Measurements from ENCODE around the gene SHQ1.

Gene SHQ1

DNA sequence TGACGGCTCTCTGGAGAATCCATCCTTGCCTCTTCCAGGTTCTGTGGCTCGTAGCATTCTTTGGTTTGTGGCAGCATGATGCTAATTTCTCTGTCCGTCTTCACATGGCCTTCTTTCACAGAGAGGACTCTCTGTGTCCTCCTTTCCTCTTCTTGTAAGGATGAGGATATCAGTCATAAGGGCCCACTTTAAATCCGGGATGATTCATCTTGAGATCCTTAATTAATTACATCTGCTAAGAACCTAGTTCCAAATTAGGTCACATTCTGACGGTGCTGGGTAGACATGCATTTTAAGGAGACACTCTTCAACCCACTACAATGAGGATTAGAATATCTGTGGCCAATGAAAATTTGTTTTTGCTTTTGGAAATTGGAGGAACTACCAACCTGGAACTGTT, 23.9 kb upstream of the SHQ1 start (continued):
- no peak for TF ChIP-seq ZNF530 (tag by site-specific recombination; IDR thresholded peaks at IDR 0.05; ENCODE audit: low read depth)

DNA sequence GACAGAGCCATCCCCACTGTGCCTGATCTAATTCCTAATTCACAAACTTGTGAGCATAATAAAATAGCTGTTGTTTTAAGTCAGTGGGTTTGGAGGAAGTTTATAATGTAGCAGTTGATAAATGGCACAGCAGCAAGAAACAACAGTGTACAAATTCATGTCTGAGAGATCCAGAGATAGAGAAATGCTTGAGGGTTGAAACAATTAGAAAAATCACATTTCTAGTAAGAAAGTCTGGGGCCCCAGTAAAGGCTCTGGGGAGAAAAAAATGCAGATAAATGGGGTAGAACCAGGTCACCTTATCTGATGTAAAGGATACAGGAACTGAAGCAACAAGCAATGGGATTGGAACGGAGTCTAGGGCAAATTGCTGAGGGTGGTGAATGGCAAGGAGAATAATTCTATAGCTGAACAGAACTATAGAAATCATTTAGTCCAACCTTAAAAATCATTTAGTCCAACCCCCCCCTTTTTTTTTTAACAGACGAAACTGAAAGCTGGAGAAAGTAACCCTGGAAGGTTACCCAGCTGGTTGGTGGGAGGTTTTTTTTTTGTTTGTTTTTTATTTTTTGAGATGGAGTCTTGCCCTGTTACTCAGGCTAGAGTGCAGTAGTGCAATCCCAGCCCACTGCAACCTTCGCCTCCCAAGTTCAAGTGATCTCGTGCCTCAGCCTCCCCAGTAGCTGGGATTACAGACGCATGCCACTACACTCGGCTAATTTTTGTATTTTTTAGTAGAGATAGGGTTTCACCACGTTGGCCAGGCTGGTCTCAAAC, 14.3 kb upstream of the SHQ1 start:
- no peak overlapping the region for H3K27ac ChIP-seq (ENCODE audit: extremely low read depth, low read depth, low read length)
- CTCF ChIA-PET = interaction anchor here (0.6 to 1.0 kb wide), 3 partner anchors 8 to 26 kb away, joined by 3 to 5 read pairs (median 3); no protein-coding TSS in a partner anchor
- no peak overlapping the region for H3K4me3 ChIP-seq (ENCODE audit: low read depth, low read length)
- POLR2A ChIA-PET = no interaction called here
- H3K9me3 ChIP-seq (ENCODE audit: control insufficient read depth, insufficient read depth, low read depth, low read length) = no peaks in the 10 kb centered on the region
- H3K4me1 ChIP-seq (ENCODE audit: control insufficient read depth, insufficient read depth, low read length) = no peaks in the 10 kb centered on the region
- no peaks in the 10 kb centered on the region for H3K36me3 ChIP-seq (ENCODE audit: control insufficient read depth in 2 of 2, insufficient read depth in 1 of 2, low read length in 2 of 2)
- TF ChIP-seq, protein P1, sequence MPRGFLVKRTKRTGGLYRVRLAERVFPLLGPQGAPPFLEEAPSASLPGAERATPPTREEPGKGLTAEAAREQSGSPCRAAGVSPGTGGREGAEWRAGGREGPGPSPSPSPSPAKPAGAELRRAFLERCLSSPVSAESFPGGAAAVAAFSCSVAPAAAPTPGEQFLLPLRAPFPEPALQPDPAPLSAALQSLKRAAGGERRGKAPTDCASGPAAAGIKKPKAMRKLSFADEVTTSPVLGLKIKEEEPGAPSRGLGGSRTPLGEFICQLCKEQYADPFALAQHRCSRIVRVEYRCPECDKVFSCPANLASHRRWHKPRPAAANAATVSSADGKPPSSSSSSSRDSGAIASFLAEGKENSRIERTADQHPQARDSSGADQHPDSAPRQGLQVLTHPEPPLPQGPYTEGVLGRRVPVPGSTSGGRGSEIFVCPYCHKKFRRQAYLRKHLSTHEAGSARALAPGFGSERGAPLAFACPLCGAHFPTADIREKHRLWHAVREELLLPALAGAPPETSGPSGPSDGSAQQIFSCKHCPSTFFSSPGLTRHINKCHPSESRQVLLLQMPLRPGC (tag by site-specific recombination; IDR thresholded peaks at IDR 0.05) = no peak
- peak; percentile 27; the same call in 1 of the 2 replicates for TF ChIP-seq ZNF335 (tag by site-specific recombination; conservative IDR thresholded peaks at IDR 0.05)

DNA sequence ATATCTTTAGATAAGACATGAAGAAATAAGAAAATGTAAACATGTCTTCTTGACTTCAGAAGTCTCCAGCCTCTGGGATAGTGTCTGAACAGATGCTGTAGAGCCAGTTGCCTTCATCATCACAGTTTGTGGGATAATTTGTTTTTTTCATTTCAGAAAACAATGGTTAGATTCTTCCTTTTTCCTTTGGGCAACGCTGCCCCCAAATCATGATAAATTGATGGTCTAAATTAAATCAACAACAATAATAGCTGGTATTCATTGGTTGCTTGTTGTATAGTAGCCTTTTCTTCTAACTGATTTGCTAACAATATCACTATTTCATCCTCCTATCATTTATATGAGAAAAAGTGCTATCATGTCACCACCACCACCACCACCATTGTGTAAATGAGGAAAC, 12.6 kb upstream of the SHQ1 start:
- ChIA-PET CTCF (interaction anchor here (0.7 to 2.3 kb wide), 2 partner anchors 10 to 878 kb away, joined by 3 to 8 read pairs; no protein-coding TSS in a partner anchor), POLR2A (no interaction called here)
- Histone ChIP-seq H3K9me3 (ENCODE audit: control insufficient read depth, insufficient read depth, low read depth, low read length) (no peaks in the 10 kb centered on the region), H3K27ac (ENCODE audit: extremely low read depth, low read depth, low read length) (no peak overlapping the region), H3K36me3 (ENCODE audit: control insufficient read depth in 2 of 2, insufficient read depth in 1 of 2, low read length in 2 of 2) (no peaks in the 10 kb centered on the region), H3K4me3 (ENCODE audit: low read depth, low read length) (no peak overlapping the region), H3K4me1 (ENCODE audit: control insufficient read depth, insufficient read depth, low read length) (no peaks in the 10 kb centered on the region)
- TF ChIP-seq ZNF792 (tag by site-specific recombination; IDR thresholded peaks at IDR 0.05) = no peak
- TF ChIP-seq ZBTB48 (tag by site-specific recombination; IDR thresholded peaks at IDR 0.05) = no peak

DNA sequence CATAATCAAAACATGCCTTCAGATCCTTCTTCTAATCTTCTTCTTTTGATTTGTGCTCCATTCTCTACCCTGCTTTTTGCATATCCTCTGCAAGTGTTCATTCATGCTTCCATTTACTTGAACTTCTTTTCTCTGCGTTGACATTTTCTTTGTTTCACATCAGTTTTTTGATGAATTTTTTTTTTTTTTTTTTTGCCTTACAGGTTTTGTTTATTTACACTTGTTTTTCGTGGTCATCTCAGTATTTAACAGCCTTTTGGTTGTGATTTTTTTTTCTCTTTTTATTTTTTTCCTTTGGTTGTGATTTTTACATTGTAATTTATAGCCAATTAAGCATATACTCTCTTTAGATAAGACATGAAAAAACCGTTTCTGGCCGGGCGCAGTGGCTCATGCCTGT, 11.8 kb upstream of the SHQ1 start:
- TF ChIP-seq, protein P2, sequence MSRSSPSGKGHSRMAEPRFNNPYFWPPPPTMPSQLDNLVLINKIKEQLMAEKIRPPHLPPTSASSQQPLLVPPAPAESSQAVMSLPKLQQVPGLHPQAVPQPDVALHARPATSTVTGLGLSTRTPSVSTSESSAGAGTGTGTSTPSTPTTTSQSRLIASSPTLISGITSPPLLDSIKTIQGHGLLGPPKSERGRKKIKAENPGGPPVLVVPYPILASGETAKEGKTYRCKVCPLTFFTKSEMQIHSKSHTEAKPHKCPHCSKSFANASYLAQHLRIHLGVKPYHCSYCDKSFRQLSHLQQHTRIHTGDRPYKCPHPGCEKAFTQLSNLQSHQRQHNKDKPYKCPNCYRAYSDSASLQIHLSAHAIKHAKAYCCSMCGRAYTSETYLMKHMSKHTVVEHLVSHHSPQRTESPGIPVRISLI (tag by site-specific recombination; IDR thresholded peaks at IDR 0.05) = peak; percentile 56; the same call in 1 of the 2 replicates
- TF ChIP-seq OSR2 (tag by site-specific recombination; IDR thresholded peaks at IDR 0.05) (no peak), ZNF510 (tag by site-specific recombination; IDR thresholded peaks at IDR 0.05; ENCODE audit: insufficient replicate concordance) (no peak)
- Histone ChIP-seq H3K36me3 (ENCODE audit: control insufficient read depth in 2 of 2, insufficient read depth in 1 of 2, low read length in 2 of 2) (no peaks in the 10 kb centered on the region), H3K4me3 (ENCODE audit: low read depth, low read length) (no peak overlapping the region), H3K9me3 (ENCODE audit: control insufficient read depth, insufficient read depth, low read depth, low read length) (no peaks in the 10 kb centered on the region), H3K27ac (ENCODE audit: extremely low read depth, low read depth, low read length) (no peak overlapping the region), H3K4me1 (ENCODE audit: control insufficient read depth, insufficient read depth, low read length) (no peaks in the 10 kb centered on the region)
- ChIA-PET POLR2A (no interaction called here), CTCF (interaction anchor here (2.3 kb wide), 1 partner anchor 9 kb away, joined by 8 read pairs; no protein-coding TSS in a partner anchor)

DNA sequence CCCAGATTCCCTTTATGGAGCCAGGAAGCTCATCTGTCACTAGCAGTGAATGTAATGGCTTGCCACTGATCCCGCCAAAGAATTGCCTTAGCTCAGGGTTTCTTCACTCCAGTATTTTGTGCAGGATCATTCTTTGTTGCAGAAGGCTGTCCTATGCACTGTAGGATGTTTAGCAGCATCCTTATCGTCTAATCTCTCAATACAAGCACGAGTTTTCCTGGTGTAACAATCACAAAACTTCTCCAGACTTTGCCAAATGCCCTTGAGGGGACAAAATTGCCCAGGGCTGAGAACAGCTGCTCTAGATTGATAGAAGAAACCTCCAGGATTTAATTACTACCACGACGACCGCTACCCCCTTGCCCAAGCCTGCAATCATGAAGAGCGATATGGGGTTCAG, 6.8 kb upstream of the SHQ1 start:
- POLR2A ChIA-PET = no interaction called here
- CTCF ChIA-PET = interaction anchor here (0.6 kb wide), 2 partner anchors 18 to 71 kb away, joined by 3 to 4 read pairs; no protein-coding TSS in a partner anchor
- TF ChIP-seq KLF7 (tag by site-specific recombination; IDR thresholded peaks at IDR 0.05; ENCODE audit: borderline replicate concordance) (no peak), HOXD13 (CRISPR knock-in tag; IDR thresholded peaks at IDR 0.05; ENCODE audit: borderline replicate concordance) (no peak), ZNF514 (tag by site-specific recombination; IDR thresholded peaks at IDR 0.05) (no peak), ZNF548 (tag by site-specific recombination; IDR thresholded peaks at IDR 0.05) (no peak), ZNF670 (tag by site-specific recombination; IDR thresholded peaks at IDR 0.05; ENCODE audit: low read depth) (no peak), ZNF10 (tag by site-specific recombination; IDR thresholded peaks at IDR 0.05) (no peak)
- TF ChIP-seq, protein P3, sequence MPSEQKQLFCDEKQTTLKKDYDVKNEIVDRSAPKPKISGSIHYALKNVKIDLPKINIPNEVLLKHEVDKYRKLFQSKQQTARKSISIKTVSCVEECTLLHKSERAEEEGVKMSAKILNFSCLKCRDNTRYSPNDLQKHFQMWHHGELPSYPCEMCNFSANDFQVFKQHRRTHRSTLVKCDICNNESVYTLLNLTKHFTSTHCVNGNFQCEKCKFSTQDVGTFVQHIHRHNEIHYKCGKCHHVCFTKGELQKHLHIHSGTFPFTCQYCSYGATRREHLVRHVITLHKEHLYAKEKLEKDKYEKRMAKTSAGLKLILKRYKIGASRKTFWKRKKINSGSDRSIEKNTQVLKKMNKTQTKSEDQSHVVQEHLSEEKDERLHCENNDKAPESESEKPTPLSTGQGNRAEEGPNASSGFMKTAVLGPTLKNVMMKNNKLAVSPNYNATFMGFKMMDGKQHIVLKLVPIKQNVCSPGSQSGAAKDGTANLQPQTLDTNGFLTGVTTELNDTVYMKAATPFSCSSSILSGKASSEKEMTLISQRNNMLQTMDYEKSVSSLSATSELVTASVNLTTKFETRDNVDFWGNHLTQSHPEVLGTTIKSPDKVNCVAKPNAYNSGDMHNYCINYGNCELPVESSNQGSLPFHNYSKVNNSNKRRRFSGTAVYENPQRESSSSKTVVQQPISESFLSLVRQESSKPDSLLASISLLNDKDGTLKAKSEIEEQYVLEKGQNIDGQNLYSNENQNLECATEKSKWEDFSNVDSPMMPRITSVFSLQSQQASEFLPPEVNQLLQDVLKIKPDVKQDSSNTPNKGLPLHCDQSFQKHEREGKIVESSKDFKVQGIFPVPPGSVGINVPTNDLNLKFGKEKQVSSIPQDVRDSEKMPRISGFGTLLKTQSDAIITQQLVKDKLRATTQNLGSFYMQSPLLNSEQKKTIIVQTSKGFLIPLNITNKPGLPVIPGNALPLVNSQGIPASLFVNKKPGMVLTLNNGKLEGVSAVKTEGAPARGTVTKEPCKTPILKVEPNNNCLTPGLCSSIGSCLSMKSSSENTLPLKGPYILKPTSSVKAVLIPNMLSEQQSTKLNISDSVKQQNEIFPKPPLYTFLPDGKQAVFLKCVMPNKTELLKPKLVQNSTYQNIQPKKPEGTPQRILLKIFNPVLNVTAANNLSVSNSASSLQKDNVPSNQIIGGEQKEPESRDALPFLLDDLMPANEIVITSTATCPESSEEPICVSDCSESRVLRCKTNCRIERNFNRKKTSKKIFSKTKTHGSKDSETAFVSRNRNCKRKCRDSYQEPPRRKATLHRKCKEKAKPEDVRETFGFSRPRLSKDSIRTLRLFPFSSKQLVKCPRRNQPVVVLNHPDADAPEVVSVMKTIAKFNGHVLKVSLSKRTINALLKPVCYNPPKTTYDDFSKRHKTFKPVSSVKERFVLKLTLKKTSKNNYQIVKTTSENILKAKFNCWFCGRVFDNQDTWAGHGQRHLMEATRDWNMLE (tag by site-specific recombination; conservative IDR thresholded peaks at IDR 0.05; ENCODE audit: low read depth) = no peak

More for the DNA sequence above, 6.8 kb upstream of the SHQ1 start:
- no peaks in the 10 kb centered on the region for H3K36me3 ChIP-seq (ENCODE audit: control insufficient read depth in 2 of 2, insufficient read depth in 1 of 2, low read length in 2 of 2)
- H3K4me3 ChIP-seq (ENCODE audit: low read depth, low read length) = no peak overlapping the region
- H3K27ac ChIP-seq (ENCODE audit: extremely low read depth, low read depth, low read length) = no peak overlapping the region
- no peaks in the 10 kb centered on the region for H3K4me1 ChIP-seq (ENCODE audit: control insufficient read depth, insufficient read depth, low read length)
- no peaks in the 10 kb centered on the region for H3K9me3 ChIP-seq (ENCODE audit: control insufficient read depth, insufficient read depth, low read depth, low read length)

All from HEK293 (cell line).